CD4-positive, alpha-beta T cell (primary cell): ENCODE results near the gene PTPRN2. TPM values are rescaled to one million over a fixed set of nuclear protein-coding genes. Genes with fewer than 3 reads are reported as not detected.

Experiments
- ATAC-seq: fragments of 200-7000 bp; cut with Tn5 transposase; one replicate; pipeline ENCODE4 v1.10.0; 2022; ENCODE audit warnings: mild to moderate bottlenecking; ENCODE audit not compliant: poor library complexity
- CTCF ChIA-PET: fragments of 350-600 bp; sonication (Branson Sonifier 250); formaldehyde crosslinking; loops from one replicate; lab custom pipeline; 2021; ENCODE audit warnings: antibody characterized with exemption, inconsistent platforms; lab: Charles Lee
- POLR2A ChIA-PET: fragments of 350-600 bp; sonication (Branson Sonifier 250); formaldehyde crosslinking; loops from one replicate; lab custom pipeline; 2021; ENCODE audit warnings: antibody characterized with exemption, inconsistent platforms; lab: Charles Lee
- DNase-seq, 14 experiments: peaks; one replicate each; pipeline ENCODE4 v3.0.0-alpha.2; 2013 to 2020; ENCODE audit warnings: mixed read lengths in 2 of 14
- H3K27ac ChIP-seq, 2 donors: one replicate each; pipeline versions ENCODE4 v1.5.1 to v1.7.0; 2013; ENCODE audit warnings: low read length in 2 of 2, low read depth in 1 of 2, mild to moderate bottlenecking in 1 of 2
- H3K27me3 ChIP-seq, 2 experiments: 1 replicate in 1 of 2; 2 replicates in 1 of 2; pipeline versions ENCODE4 v1.6.1 to v1.7.0; 2013; ENCODE audit warnings: low read length in 2 of 2, control low read depth in 1 of 2, mild to moderate bottlenecking in 1 of 2, moderate library complexity in 1 of 2; ENCODE audit not compliant: insufficient read depth in 2 of 2, control insufficient read depth in 1 of 2
- H3K36me3 ChIP-seq: one replicate; pipeline ENCODE4 v1.6.1; 2013; ENCODE audit warnings: low read length, control low read depth; ENCODE audit not compliant: insufficient read depth
- H3K4me1 ChIP-seq: one replicate; pipeline ENCODE4 v1.6.1; 2013; ENCODE audit warnings: low read length, control low read depth; ENCODE audit not compliant: insufficient read depth
- H3K4me3 ChIP-seq: one replicate; pipeline ENCODE4 v1.5.1; 2013; ENCODE audit warnings: mild to moderate bottlenecking, low read length, moderate library complexity
- H3K9me3 ChIP-seq, 2 experiments: 1 replicate in 1 of 2; 2 replicates in 1 of 2; pipeline versions ENCODE4 v1.6.1 to v1.7.0; 2013; ENCODE audit warnings: low read length in 2 of 2, mild to moderate bottlenecking in 2 of 2, control low read depth in 1 of 2, moderate library complexity in 1 of 2; ENCODE audit not compliant: control insufficient read depth in 1 of 2, insufficient read depth in 1 of 2
- H3K27ac Mint-ChIP-seq: one replicate; pipeline ENCODE4 v1.8.0; 2020; ENCODE audit warnings: mixed read lengths
- H3K27me3 Mint-ChIP-seq: one replicate; pipeline ENCODE4 v1.8.0; 2021; ENCODE audit warnings: mixed read lengths
- H3K36me3 Mint-ChIP-seq: one replicate; pipeline ENCODE4 v1.8.0; 2021; ENCODE audit warnings: low read depth, mixed read lengths
- H3K4me1 Mint-ChIP-seq: one replicate; pipeline ENCODE4 v1.8.0; 2021; ENCODE audit warnings: low read depth, mixed read lengths
- H3K4me3 Mint-ChIP-seq: one replicate; pipeline ENCODE4 v1.8.0; 2020; ENCODE audit warnings: mild to moderate bottlenecking, mixed read lengths
- H3K9me3 Mint-ChIP-seq: one replicate; pipeline ENCODE4 v1.8.0; 2020; ENCODE audit warnings: mixed read lengths
- CTCF ChIP-seq: fragments of 200-600 bp; IDR thresholded peaks from one replicate; pipeline ENCODE4 v1.8.0; 2022; ENCODE audit warnings: antibody characterized with exemption, mild to moderate bottlenecking
- intact Hi-C, 2 experiments: fragments of 100-400 bp; cut with DNase I in 1 of 2; cut with micrococcal nuclease in 1 of 2; formaldehyde crosslinking; loops; one replicate each; pipeline versions ENCODE4 v1.15.1 to v1.9.0; 2023 to 2025; cut with DNase I, micrococcal nuclease
- total RNA-seq, 174 experiments: library from RNA in 2 of 174; stranded (reverse) in 2 of 174; gene quantifications; one replicate each; pipeline ENCODE4 v1.2.3 and lab custom pipeline; 2021 to 2026

Gene PTPRN2
- total RNA-seq, 2 experiments from 2014 or later = 0.34 to 0.44 TPM

DNA sequence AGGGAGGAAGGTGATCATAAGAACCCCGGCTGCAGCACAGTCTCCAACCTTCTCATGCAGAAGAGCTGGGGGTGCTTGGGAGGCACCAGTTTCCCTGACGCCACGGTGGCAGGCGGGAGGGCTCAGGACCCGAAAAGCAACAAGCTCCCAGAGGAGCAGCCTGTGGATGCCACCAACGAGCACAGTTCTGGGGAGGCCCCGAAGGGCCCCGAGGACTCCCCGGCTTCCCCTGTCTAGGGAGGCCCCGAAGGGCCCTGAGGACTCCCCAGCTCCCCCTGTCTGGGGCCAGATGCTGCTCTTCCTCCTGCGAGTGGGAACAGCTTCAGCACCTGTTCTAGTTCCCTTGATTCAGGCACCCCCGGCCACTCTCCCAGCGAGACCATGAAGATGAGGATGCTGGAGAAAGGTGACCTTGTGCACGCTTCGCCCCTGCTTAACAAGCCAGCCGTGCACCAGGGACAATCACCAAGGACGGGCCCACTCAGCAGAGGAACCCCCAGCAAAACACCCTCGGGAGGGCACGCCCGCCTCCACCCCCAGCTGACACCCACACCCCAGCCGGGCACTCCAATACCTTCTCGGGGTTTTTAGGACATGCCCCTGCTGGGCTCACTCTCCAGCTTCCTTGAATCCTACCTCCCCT, 112.5 kb downstream of the PTPRN2 start:
- DNase-seq (no peak), ATAC-seq (no peak)
- Histone ChIP-seq H3K27ac (no peak overlapping the region), H3K9me3 (peaks cover 0 to 21% of the 10 kb centered on the region in 2 experiments), H3K4me3 (no peak overlapping the region), H3K4me1 (no peaks in the 10 kb centered on the region), H3K36me3 (no peaks in the 10 kb centered on the region), H3K27me3 (no peaks in the 10 kb centered on the region)
- no peaks in the 10 kb centered on the region for H3K36me3 Mint-ChIP-seq
- H3K4me3 Mint-ChIP-seq = no peak overlapping the region
- H3K27me3 Mint-ChIP-seq = peaks cover 10% of the 10 kb centered on the region
- no peak for TF ChIP-seq CTCF
- H3K9me3 Mint-ChIP-seq = no peaks in the 10 kb centered on the region
- H3K27ac Mint-ChIP-seq = no peak overlapping the region
- intact Hi-C loops = no loop called here
- CTCF ChIA-PET = no interaction called here
- POLR2A ChIA-PET = no interaction called here
- H3K4me1 Mint-ChIP-seq = no peaks in the 10 kb centered on the region

- ChIA-PET CTCF (no interaction called here), POLR2A (no interaction called here)
- Histone ChIP-seq H3K27me3 (peaks cover 0 to 2% of the 10 kb centered on the region in 2 experiments), H3K4me3 (no peak overlapping the region), H3K9me3 (peaks cover 0 to 21% of the 10 kb centered on the region in 2 experiments), H3K4me1 (no peaks in the 10 kb centered on the region), H3K27ac (no peak overlapping the region), H3K36me3 (no peaks in the 10 kb centered on the region)
- no peaks in the 10 kb centered on the region for H3K9me3 Mint-ChIP-seq
- no peak overlapping the region for H3K4me3 Mint-ChIP-seq
- DNase-seq (no peak), ATAC-seq (no peak)
- H3K36me3 Mint-ChIP-seq = no peaks in the 10 kb centered on the region
- H3K27ac Mint-ChIP-seq = no peak overlapping the region
- intact Hi-C loops = no loop called here
- peaks cover 16% of the 10 kb centered on the region for H3K27me3 Mint-ChIP-seq
- no peaks in the 10 kb centered on the region for H3K4me1 Mint-ChIP-seq
- no peak for TF ChIP-seq CTCF
Measured at GRCh38 chr7:158474488-158474887, 113.1 kb downstream of the PTPRN2 start.

- Mint-ChIP-seq H3K27ac (no peak overlapping the region), H3K27me3 (peaks cover 19% of the 10 kb centered on the region), H3K36me3 (no peaks in the 10 kb centered on the region), H3K4me1 (no peaks in the 10 kb centered on the region), H3K4me3 (no peak overlapping the region), H3K9me3 (no peaks in the 10 kb centered on the region)
- ChIA-PET CTCF (no interaction called here), POLR2A (no interaction called here)
- intact Hi-C loops = no loop called here
- Histone ChIP-seq H3K4me1 (no peaks in the 10 kb centered on the region), H3K27me3 (peaks cover under 1 to 3% of the 10 kb centered on the region in 2 experiments), H3K4me3 (no peak overlapping the region), H3K9me3 (peaks cover 0 to 21% of the 10 kb centered on the region in 2 experiments), H3K36me3 (no peaks in the 10 kb centered on the region), H3K27ac (no peak overlapping the region)
- no peak for TF ChIP-seq CTCF
- no peak for DNase-seq
- no peak for ATAC-seq
Measured at GRCh38 chr7:158473946-158474345, 113.7 kb downstream of the PTPRN2 start.
